HepG2 (cell line): ENCODE measurements around the gene RPL36. TPM values are rescaled to one million over a fixed set of nuclear protein-coding genes. Genes with fewer than 3 reads are reported as not detected.
"Not testable (repeated sequence)": the region's sequence is repeated elsewhere in the genome, so short reads cannot be mapped to it uniquely, and the experiment has no call there.

Experiments
- ATAC-seq: fragments of 200-7000 bp; cut with Tn5 transposase; 3 replicates; pipeline ENCODE4 v1.9.1; 2020; ENCODE audit warnings: mild to moderate bottlenecking, moderate library complexity
- BruUV-seq: library from RNA; stranded (reverse); fragments of 400-500 nt; replicated peaks from 2 replicates; lab custom pipeline; 2021; lab: Mats Ljungman, UMichigan
- CTCF ChIA-PET: fragments of 300-600 bp; formaldehyde crosslinking; extraction: SDS; loops from one replicate; lab custom pipeline; 2021; ENCODE audit warnings: low total read pairs, inconsistent platforms, low intra/inter-chr PET ratio; lab: Yijun Ruan, JAX
- POLR2A ChIA-PET: fragments of 350-600 bp; sonication (Branson Sonifier 250); formaldehyde crosslinking; loops from one replicate; lab custom pipeline; 2020; ENCODE audit warnings: antibody characterized with exemption, inconsistent platforms; lab: Yijun Ruan, JAX
- DNase-seq: peaks from one replicate; pipeline ENCODE4 v3.0.0-alpha.2; 2015; ENCODE audit warnings: low spot score
- FAIRE-seq: peaks from 3 replicates; lab custom pipeline; 2011; peaks lifted over from hg19 to GRCh38; lab: Jason Lieb, UNC
- H2AFZ ChIP-seq: one replicate; pipeline ENCODE4 v1.6.1; 2011; ENCODE audit warnings: low read length, inconsistent platforms
- H3K27ac ChIP-seq: fragments of 300-600 bp; 3 replicates; pipeline ENCODE4 v1.8.0; 2011; ENCODE audit warnings: mixed run types, mild to moderate bottlenecking, mixed read lengths, low read length, inconsistent platforms; ENCODE audit not compliant: insufficient read depth; ENCODE audit errors: extremely low read length
- H3K27me3 ChIP-seq, 2 experiments: fragments of 200-600 bp in 1 of 2; 2 replicates in 1 of 2; 3 replicates in 1 of 2; pipeline versions ENCODE4 v1.6.0 to v1.8.0; 2011; ENCODE audit warnings: low read length in 2 of 2, mild to moderate bottlenecking in 2 of 2, moderate library complexity in 2 of 2, inconsistent platforms in 1 of 2; ENCODE audit not compliant: insufficient read depth in 2 of 2, control insufficient read depth in 1 of 2
- H3K36me3 ChIP-seq, 2 experiments: fragments of 200-600 bp in 1 of 2; replicated peaks in 1 of 2; 2 replicates in 1 of 2; 3 replicates in 1 of 2; pipeline versions ENCODE4 v1.5.1 to v1.8.0; 2011; ENCODE audit warnings: low read length in 2 of 2, inconsistent platforms in 1 of 2; ENCODE audit not compliant: insufficient read depth in 2 of 2, control insufficient read depth in 1 of 2
- H3K4me1 ChIP-seq: 2 replicates; pipeline ENCODE4 v1.5.1; 2012; ENCODE audit warnings: low read length, inconsistent platforms; ENCODE audit not compliant: insufficient read depth
- H3K4me2 ChIP-seq: 2 replicates; pipeline ENCODE4 v1.6.0; 2011; ENCODE audit warnings: low read depth, low read length, inconsistent platforms
- H3K4me3 ChIP-seq, 3 experiments: fragments of 200-600 bp in 1 of 3; sonication (generic), shearing (Covaris generic) in 1 of 3; replicated peaks in 1 of 3; 2 replicates each; pipeline ENCODE4 v1.5.1; 2011 to 2016; ENCODE audit warnings: low read length in 3 of 3, inconsistent platforms in 2 of 3, low read depth in 2 of 3, mild to moderate bottlenecking in 2 of 3, control low read depth in 1 of 3, mixed read lengths in 1 of 3; ENCODE audit not compliant: insufficient read depth in 1 of 3
- H3K79me2 ChIP-seq: one replicate; pipeline ENCODE4 v1.6.1; 2011; ENCODE audit warnings: low read length, inconsistent platforms; ENCODE audit not compliant: insufficient read depth
- H3K9ac ChIP-seq: 2 replicates; pipeline ENCODE4 v1.6.0; 2011; ENCODE audit warnings: mild to moderate bottlenecking, low read depth, low read length, inconsistent platforms; ENCODE audit not compliant: insufficient read depth
- H3K9me3 ChIP-seq: 2 replicates; pipeline ENCODE4 v1.5.1; 2012; ENCODE audit warnings: mild to moderate bottlenecking, low read length
- H4K20me1 ChIP-seq: 2 replicates; pipeline ENCODE4 v1.6.0; 2011; ENCODE audit warnings: inconsistent platforms, mild to moderate bottlenecking, low read length, moderate library complexity; ENCODE audit not compliant: insufficient read depth
- AKAP8 ChIP-seq: sonication (generic); formaldehyde crosslinking; IDR thresholded peaks from 2 replicates; pipeline ENCODE4 v1.5.1; 2020; ENCODE audit warnings: mild to moderate bottlenecking, missing genetic modification reagents
- BORCS8-MEF2B ChIP-seq: sonication (generic); formaldehyde crosslinking; IDR thresholded peaks from 2 replicates; pipeline ENCODE4 v1.8.0; 2022; ENCODE audit warnings: mild to moderate bottlenecking, missing genetic modification reagents
- MXI1 ChIP-seq: IDR thresholded peaks from 3 replicates; pipeline ENCODE4 v1.6.1; 2012; ENCODE audit warnings: low read depth, low read length, inconsistent platforms, borderline replicate concordance
- POLR2G ChIP-seq: fragments of 200-400 bp; formaldehyde crosslinking; IDR thresholded peaks from 2 replicates; pipeline ENCODE4 v1.6.1; 2018; ENCODE audit warnings: mild to moderate bottlenecking, low read depth, low read length, moderate library complexity
- RAD21 ChIP-seq: fragments of 450-650 bp; formaldehyde crosslinking; IDR thresholded peaks from 2 replicates; pipeline ENCODE4 v1.5.0; 2020; ENCODE audit warnings: mild to moderate bottlenecking
- ZGPAT ChIP-seq: IDR thresholded peaks from 2 replicates; pipeline ENCODE4 v1.6.1; 2016; ENCODE audit warnings: mild to moderate bottlenecking
- ZNF101 ChIP-seq: sonication (generic); formaldehyde crosslinking; IDR thresholded peaks from 2 replicates; pipeline ENCODE4 v1.4.0; 2020; ENCODE audit warnings: mild to moderate bottlenecking, low read depth, missing genetic modification reagents, borderline replicate concordance
- ZNF629 ChIP-seq: sonication (generic); formaldehyde crosslinking; conservative IDR thresholded peaks from 2 replicates; pipeline ENCODE4 v1.5.0; 2020; ENCODE audit warnings: missing genetic modification reagents
- WGBS: methylation state at CpG from one replicate; pipeline ENCODE4 v1.1.6; 2017; ENCODE audit warnings: low lambda C conversion rate; 5-methylcytosine and 5-hydroxymethylcytosine counted together
- in situ Hi-C: cut with HindIII; loops from 2 replicates; pipeline ENCODE4 v1.10.0; 2017; ENCODE audit warnings: low pct_unique_long_range_greater_than_20kb; ENCODE audit not compliant: extremely low pct_ligation_motif_present
- intact Hi-C: fragments of 100-400 bp; cut with micrococcal nuclease; formaldehyde crosslinking; loops from one replicate; pipeline ENCODE4 v1.10.0; 2022; ENCODE audit not compliant: unreplicated experiment
- polyA plus RNA-seq, 8 experiments: library from polyadenylated mRNA; depleted of rRNA in 3 of 8; stranded (reverse) in 7 of 8; unstranded in 1 of 8; fragments of >200 nt; fragmentation: Illumina TruSeq in 4 of 8; extraction: Trizol in 4 of 8; gene quantifications; 2 replicates each; pipeline versions ENCODE4 v1.2.1 to v1.2.3, GENCODE V29; 2011 to 2016; ENCODE audit warnings: low read depth in 4 of 8, missing spikeins in 1 of 8, mixed read lengths in 1 of 8; ENCODE audit not compliant: insufficient read depth in 1 of 8
- total RNA-seq, 5 experiments: library from RNA; depleted of rRNA; stranded (reverse); fragments of >200 nt; fragmentation: Illumina TruSeq; extraction: Trizol; gene quantifications; 2 replicates each; pipeline ENCODE4 v1.2.3, GENCODE V29; 2016; ENCODE audit warnings: low read depth in 1 of 5
- TF ChIP-seq, protein P1 (sequence below): sonication (generic); formaldehyde crosslinking; IDR thresholded peaks from 2 replicates; pipeline ENCODE4 v1.5.1; 2020; ENCODE audit warnings: mild to moderate bottlenecking, missing genetic modification reagents, moderate library complexity

RPL36 gene
- total and polyA plus RNA-seq, 2 of the 13 experiments (the other 11 are each of a cell fraction or from before 2014, with no cell fraction given): 706 to 740 TPM

DNA sequence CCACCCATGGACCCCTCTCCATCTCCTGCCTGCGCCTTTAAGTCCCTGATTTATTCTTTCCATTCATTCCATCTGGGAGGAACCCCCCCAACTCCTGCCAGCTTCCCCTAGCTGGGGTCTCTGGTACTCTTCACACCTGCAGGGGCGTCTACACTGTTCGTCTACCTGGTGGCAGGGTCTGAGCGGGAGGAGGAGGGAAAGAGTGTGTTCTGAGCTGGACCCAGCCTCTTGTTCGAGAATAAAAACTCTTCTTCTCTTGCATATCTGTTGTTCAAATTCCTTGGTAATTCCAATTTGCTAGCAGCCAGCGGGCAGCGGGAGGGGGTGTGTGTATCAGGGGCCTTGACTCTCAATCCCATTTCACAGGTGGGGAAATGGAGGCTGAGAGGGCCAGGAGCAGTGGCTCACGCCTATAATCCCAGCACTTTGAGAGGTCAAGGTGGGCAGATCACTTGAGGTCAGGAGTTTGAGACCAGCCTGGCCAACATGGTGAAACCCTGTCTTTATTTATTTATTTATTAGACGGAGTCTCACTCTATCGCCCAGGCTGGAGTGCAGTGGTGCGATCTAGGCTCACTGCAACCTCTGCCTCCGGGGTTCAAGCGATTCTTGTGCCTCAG is 1.7 kb upstream of the RPL36 start:
- peaks cover 5 to 21% of the 10 kb centered on the region in 2 experiments for H3K36me3 ChIP-seq
- DNase-seq, H3K9me3 ChIP-seq, H3K27ac ChIP-seq, in situ Hi-C loops, H3K4me2 ChIP-seq, H3K27me3 ChIP-seq, H3K9ac ChIP-seq, H2AFZ ChIP-seq, ATAC-seq, FAIRE-seq, BruUV-seq, H3K4me3 ChIP-seq: not testable (repeated sequence)
- ChIA-PET POLR2A (interaction anchor here (2.2 to 3.7 kb wide), 2 partner anchors 30 to 31 kb away, joined by 10 to 95 read pairs; partner anchors contain the start of genes CATSPERD and LONP1), CTCF (interaction anchor here (0.7 kb wide), 1 partner anchor 66 kb away, joined by 3 read pairs; the partner anchor contains the start of gene SAFB2)
- TF ChIP-seq ZNF629 (CRISPR knock-in tag): peak; percentile 76
- peaks cover 32% of the 10 kb centered on the region for H4K20me1 ChIP-seq
- peaks cover 34% of the 10 kb centered on the region for H3K4me1 ChIP-seq
- intact Hi-C loops: loop anchor here (5.0 kb wide), 1 partner anchor 141 kb away; no protein-coding TSS in a partner anchor
- H3K79me2 ChIP-seq: peaks cover 33% of the 10 kb centered on the region
- WGBS: 90% methylated on average over 13 of the region's 13 CpGs

- Histone ChIP-seq H3K4me2 (peak overlapping the region; percentile 79), H4K20me1 (peaks cover 38% of the 10 kb centered on the region), H3K9me3 (no peaks in the 10 kb centered on the region), H2AFZ (no peak overlapping the region), H3K27me3 (no peaks in the 10 kb centered on the region; a peak in 1 of 5 replicates), H3K4me3 (peak overlapping the region; percentile 88 to 94 (median 89)), H3K79me2 (peaks cover 33% of the 10 kb centered on the region), H3K9ac (peak overlapping the region; percentile 94), H3K36me3 (peaks cover 20 to 49% of the 10 kb centered on the region in 2 experiments), H3K4me1 (peaks cover 28% of the 10 kb centered on the region), H3K27ac (peak overlapping the region; percentile 92)
- ATAC-seq: peak; percentile 1; the same call in 2 of the 3 replicates
- ChIA-PET CTCF (no interaction called here), POLR2A (interaction anchor here (0.6 to 3.7 kb wide), 8 partner anchors 11 to 280 kb away, joined by 3 to 95 read pairs (median 4); partner anchors contain the start of genes CATSPERD, LONP1, SAFB and SAFB2)
- TSS peak; percentile 83 for BruUV-seq
- in situ Hi-C loops (no loop called here), intact Hi-C loops (no loop called here)
- WGBS: 4% methylated on average over 20 of the region's 54 CpGs
- DNase-seq: no peak
- FAIRE-seq: no peak
- TF ChIP-seq AKAP8 (CRISPR knock-in tag): peak; percentile 59
- TF ChIP-seq MXI1: no peak; the same call in 2 of the 3 replicates
- TF ChIP-seq, protein P1, sequence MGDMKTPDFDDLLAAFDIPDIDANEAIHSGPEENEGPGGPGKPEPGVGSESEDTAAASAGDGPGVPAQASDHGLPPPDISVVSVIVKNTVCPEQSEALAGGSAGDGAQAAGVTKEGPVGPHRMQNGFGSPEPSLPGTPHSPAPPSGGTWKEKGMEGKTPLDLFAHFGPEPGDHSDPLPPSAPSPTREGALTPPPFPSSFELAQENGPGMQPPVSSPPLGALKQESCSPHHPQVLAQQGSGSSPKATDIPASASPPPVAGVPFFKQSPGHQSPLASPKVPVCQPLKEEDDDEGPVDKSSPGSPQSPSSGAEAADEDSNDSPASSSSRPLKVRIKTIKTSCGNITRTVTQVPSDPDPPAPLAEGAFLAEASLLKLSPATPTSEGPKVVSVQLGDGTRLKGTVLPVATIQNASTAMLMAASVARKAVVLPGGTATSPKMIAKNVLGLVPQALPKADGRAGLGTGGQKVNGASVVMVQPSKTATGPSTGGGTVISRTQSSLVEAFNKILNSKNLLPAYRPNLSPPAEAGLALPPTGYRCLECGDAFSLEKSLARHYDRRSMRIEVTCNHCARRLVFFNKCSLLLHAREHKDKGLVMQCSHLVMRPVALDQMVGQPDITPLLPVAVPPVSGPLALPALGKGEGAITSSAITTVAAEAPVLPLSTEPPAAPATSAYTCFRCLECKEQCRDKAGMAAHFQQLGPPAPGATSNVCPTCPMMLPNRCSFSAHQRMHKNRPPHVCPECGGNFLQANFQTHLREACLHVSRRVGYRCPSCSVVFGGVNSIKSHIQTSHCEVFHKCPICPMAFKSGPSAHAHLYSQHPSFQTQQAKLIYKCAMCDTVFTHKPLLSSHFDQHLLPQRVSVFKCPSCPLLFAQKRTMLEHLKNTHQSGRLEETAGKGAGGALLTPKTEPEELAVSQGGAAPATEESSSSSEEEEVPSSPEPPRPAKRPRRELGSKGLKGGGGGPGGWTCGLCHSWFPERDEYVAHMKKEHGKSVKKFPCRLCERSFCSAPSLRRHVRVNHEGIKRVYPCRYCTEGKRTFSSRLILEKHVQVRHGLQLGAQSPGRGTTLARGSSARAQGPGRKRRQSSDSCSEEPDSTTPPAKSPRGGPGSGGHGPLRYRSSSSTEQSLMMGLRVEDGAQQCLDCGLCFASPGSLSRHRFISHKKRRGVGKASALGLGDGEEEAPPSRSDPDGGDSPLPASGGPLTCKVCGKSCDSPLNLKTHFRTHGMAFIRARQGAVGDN (CRISPR knock-in tag): peak; percentile 39
- no peak for TF ChIP-seq ZGPAT (CRISPR knock-in tag)
- no peak for TF ChIP-seq ZNF101 (CRISPR knock-in tag)
- 0 out of 2 replicates have a peak, but pooled peaks have one; percentile 5 for TF ChIP-seq BORCS8-MEF2B (CRISPR knock-in tag)
- TF ChIP-seq POLR2G: peak; percentile 61
- no peak for TF ChIP-seq RAD21 (CRISPR knock-in tag)
These were observed 1.1 kb downstream of the RPL36 start for GRCh38 chr19:5690955-5691821.
